Thymus (tissue), 11 donors: ENCODE results near the gene ATP6V1F. TPM values are rescaled to one million over a fixed set of nuclear protein-coding genes. Genes with fewer than 3 reads are reported as not detected.

ENCODE experiments used
- DNase-seq, 9 donors: peaks; one replicate each; pipeline ENCODE4 v3.0.0-alpha.2; 2013; ENCODE audit warnings: low spot score in 9 of 9, low read depth in 6 of 9, missing footprints in 1 of 9
- H3K27ac ChIP-seq, 2 donors: one replicate each; pipeline ENCODE4 v1.5.1; 2013; ENCODE audit warnings: control low read depth in 1 of 2, low read depth in 1 of 2, low read length in 1 of 2, mild to moderate bottlenecking in 1 of 2, moderate library complexity in 1 of 2
- H3K27me3 ChIP-seq, 2 donors: one replicate each; pipeline ENCODE4 v1.5.1; 2013; ENCODE audit warnings: low read length in 1 of 2; ENCODE audit not compliant: control insufficient read depth in 2 of 2, insufficient read depth in 1 of 2
- H3K36me3 ChIP-seq, 2 donors: one replicate each; pipeline ENCODE4 v1.5.1; 2013; ENCODE audit warnings: low read length in 1 of 2, mild to moderate bottlenecking in 1 of 2, moderate library complexity in 1 of 2; ENCODE audit not compliant: control insufficient read depth in 2 of 2, insufficient read depth in 2 of 2
- H3K4me1 ChIP-seq, 2 donors: one replicate each; pipeline ENCODE4 v1.5.1; 2013; ENCODE audit warnings: low read length in 2 of 2; ENCODE audit not compliant: control insufficient read depth in 2 of 2, insufficient read depth in 2 of 2
- H3K4me3 ChIP-seq, 2 donors: one replicate each; pipeline ENCODE4 v1.5.1; 2013; ENCODE audit warnings: low read length in 2 of 2, control low read depth in 1 of 2, mild to moderate bottlenecking in 1 of 2
- H3K9me3 ChIP-seq, 2 donors: one replicate each; pipeline ENCODE4 v1.5.1; 2013; ENCODE audit warnings: low read length in 1 of 2, mild to moderate bottlenecking in 1 of 2; ENCODE audit not compliant: control insufficient read depth in 2 of 2, insufficient read depth in 1 of 2
- WGBS: extraction: QIAGEN DNeasy Blood & Tissue Kit; methylation state at CpG from one replicate; pipeline ENCODE4 v1.1.7; 2013; 5-methylcytosine and 5-hydroxymethylcytosine counted together
- polyA plus RNA-seq: library from polyadenylated mRNA; stranded (reverse); fragments of 200-250 nt; gene quantifications from one replicate; pipeline ENCODE4 v1.2.3, GENCODE V29; 2013
- total RNA-seq: library from RNA; stranded (reverse); fragments of 120-200 nt; gene quantifications from one replicate; pipeline ENCODE4 v1.2.4, GENCODE V29; 2013
- donor health status: healthy.

The ATP6V1F gene
- total and polyA plus RNA-seq, 2 donors = 107 to 192 TPM

- Histone ChIP-seq H3K4me1 (no peaks in the 10 kb centered on the region), H3K4me3 (no peak overlapping the region), H3K27ac (no peak overlapping the region), H3K36me3 (no peaks in the 10 kb centered on the region), H3K9me3 (no peaks in the 10 kb centered on the region), H3K27me3 (peaks cover 0 to 8% of the 10 kb centered on the region in 2 donors)
- DNase-seq = no peak
- WGBS = 97% methylated on average over 13 of the region's 13 CpGs
Observed at GRCh38 chr7:128839751-128840177, 22.9 kb upstream of the ATP6V1F start.

- no peak overlapping the region for H3K4me3 ChIP-seq
- H3K27ac ChIP-seq = no peak overlapping the region
- no peak for DNase-seq
- no peaks in the 10 kb centered on the region for H3K36me3 ChIP-seq
- H3K9me3 ChIP-seq = no peaks in the 10 kb centered on the region
- 96% methylated on average over 23 of the region's 23 CpGs for WGBS
- H3K27me3 ChIP-seq = peaks cover 0 to under 1% of the 10 kb centered on the region in 2 donors
- H3K4me1 ChIP-seq = no peaks in the 10 kb centered on the region
Observed at GRCh38 chr7:128840326-128841170, 22.1 kb upstream of the ATP6V1F start.

- H3K9me3 ChIP-seq = no peaks in the 10 kb centered on the region
- DNase-seq = no peak
- no peak overlapping the region for H3K4me3 ChIP-seq
- H3K36me3 ChIP-seq = no peaks in the 10 kb centered on the region
- H3K27me3 ChIP-seq = no peaks in the 10 kb centered on the region
- H3K4me1 ChIP-seq = no peaks in the 10 kb centered on the region
- H3K27ac ChIP-seq = no peak overlapping the region
- 93% methylated on average over 17 of the region's 17 CpGs for WGBS
Observed at GRCh38 chr7:128841171-128841690, 21.4 kb upstream of the ATP6V1F start.

GRCh38 chr7:128841921-128842673, 20.6 kb upstream of the ATP6V1F start:
- no peak overlapping the region for H3K27ac ChIP-seq
- H3K4me1 ChIP-seq = no peaks in the 10 kb centered on the region
- DNase-seq = peak in 3 of 9 donors; percentile 37 to 56 (median 50)
- H3K4me3 ChIP-seq = no peak overlapping the region
- 61% methylated on average over 35 of the region's 35 CpGs for WGBS
- H3K9me3 ChIP-seq = peaks cover 0 to 3% of the 10 kb centered on the region in 2 donors
- H3K36me3 ChIP-seq = no peaks in the 10 kb centered on the region
- no peaks in the 10 kb centered on the region for H3K27me3 ChIP-seq

GRCh38 chr7:128842674-128843641, 19.7 kb upstream of the ATP6V1F start:
- DNase-seq = no peak
- Histone ChIP-seq H3K9me3 (peaks cover 0 to 3% of the 10 kb centered on the region in 2 donors), H3K36me3 (no peaks in the 10 kb centered on the region), H3K27ac (no peak overlapping the region), H3K4me1 (no peaks in the 10 kb centered on the region), H3K27me3 (no peaks in the 10 kb centered on the region), H3K4me3 (no peak overlapping the region)
- 96% methylated on average over 38 of the region's 38 CpGs for WGBS

GRCh38 chr7:128843938-128844621, 18.6 kb upstream of the ATP6V1F start:
- no peak overlapping the region for H3K27ac ChIP-seq
- DNase-seq = no peak

GRCh38 chr7:128844777-128845311, 17.8 kb upstream of the ATP6V1F start:
- Histone ChIP-seq H3K9me3 (peaks cover 0 to 3% of the 10 kb centered on the region in 2 donors), H3K27me3 (no peaks in the 10 kb centered on the region), H3K36me3 (no peaks in the 10 kb centered on the region), H3K27ac (no peak overlapping the region), H3K4me3 (no peak overlapping the region), H3K4me1 (no peaks in the 10 kb centered on the region)
- no peak for DNase-seq
- WGBS = 97% methylated on average over 25 of the region's 25 CpGs

More at GRCh38 chr7:128843938-128844621, 18.6 kb upstream of the ATP6V1F start:
- no peaks in the 10 kb centered on the region for H3K4me1 ChIP-seq
- 97% methylated on average over 17 of the region's 17 CpGs for WGBS
- no peaks in the 10 kb centered on the region for H3K27me3 ChIP-seq
- H3K4me3 ChIP-seq = no peak overlapping the region
- no peaks in the 10 kb centered on the region for H3K36me3 ChIP-seq
- peaks cover 0 to 3% of the 10 kb centered on the region in 2 donors for H3K9me3 ChIP-seq

GRCh38 chr7:128845475-128845874, 17.2 kb upstream of the ATP6V1F start:
- Histone ChIP-seq H3K27ac (no peak overlapping the region), H3K27me3 (no peaks in the 10 kb centered on the region), H3K9me3 (peaks cover 0 to 3% of the 10 kb centered on the region in 2 donors), H3K4me3 (no peak overlapping the region), H3K36me3 (no peaks in the 10 kb centered on the region), H3K4me1 (no peaks in the 10 kb centered on the region)
- 92% methylated on average over 5 of the region's 5 CpGs for WGBS
- DNase-seq = no peak
